T-helper 22 cell (primary cell): ENCODE data around the gene EIF6.
"Not testable (repeated sequence)": the region's sequence is repeated elsewhere in the genome, so short reads cannot be mapped to it uniquely, and the experiment has no call there.

ENCODE experiments used
- DNase-seq: peaks from one replicate; pipeline ENCODE4 v3.0.0-alpha.2; 2020; ENCODE audit warnings: low read depth

The EIF6 gene

DNA sequence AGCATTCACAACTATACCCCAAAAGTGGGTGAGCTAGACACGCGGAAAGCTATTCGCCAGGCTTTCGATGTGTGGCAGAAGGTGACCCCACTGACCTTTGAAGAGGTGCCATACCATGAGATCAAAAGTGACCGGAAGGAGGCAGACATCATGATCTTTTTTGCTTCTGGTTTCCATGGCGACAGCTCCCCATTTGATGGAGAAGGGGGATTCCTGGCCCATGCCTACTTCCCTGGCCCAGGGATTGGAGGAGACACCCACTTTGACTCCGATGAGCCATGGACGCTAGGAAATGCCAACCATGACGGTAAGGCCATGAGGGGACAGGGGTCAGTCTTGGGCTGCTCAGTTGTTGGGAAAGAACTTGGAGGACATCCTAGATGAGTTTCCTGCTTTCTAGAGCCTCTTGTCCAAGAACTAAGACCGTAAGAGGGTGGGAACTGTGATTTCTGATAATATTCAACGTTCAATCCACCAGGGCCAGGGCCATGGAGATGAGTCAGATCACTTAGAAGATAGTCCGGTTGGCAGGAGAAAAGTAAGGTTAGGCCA, 30.0 kb downstream of the EIF6 start:
- DNase-seq: no peak

DNA sequence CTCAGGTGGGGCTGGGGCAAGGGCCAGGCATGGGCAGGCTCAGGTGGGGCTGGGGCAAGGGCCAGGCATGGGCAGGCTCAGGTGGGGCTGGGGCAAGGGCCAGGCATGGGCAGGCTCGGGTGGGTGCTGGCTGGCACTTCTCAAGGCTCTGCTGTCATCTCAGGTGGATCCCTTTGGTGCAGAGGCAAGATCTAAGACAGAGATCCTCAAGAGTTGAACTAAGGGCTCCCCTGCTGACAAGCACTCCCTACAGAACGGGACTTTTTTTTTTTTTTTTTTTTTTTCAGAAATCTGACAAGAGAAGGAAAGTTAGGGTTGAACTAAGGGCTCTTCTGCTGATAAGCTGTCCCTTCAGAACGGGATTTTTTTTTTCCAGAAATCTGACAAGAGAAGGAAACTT, 31.6 kb downstream of the EIF6 start:
- no peak for DNase-seq

DNA sequence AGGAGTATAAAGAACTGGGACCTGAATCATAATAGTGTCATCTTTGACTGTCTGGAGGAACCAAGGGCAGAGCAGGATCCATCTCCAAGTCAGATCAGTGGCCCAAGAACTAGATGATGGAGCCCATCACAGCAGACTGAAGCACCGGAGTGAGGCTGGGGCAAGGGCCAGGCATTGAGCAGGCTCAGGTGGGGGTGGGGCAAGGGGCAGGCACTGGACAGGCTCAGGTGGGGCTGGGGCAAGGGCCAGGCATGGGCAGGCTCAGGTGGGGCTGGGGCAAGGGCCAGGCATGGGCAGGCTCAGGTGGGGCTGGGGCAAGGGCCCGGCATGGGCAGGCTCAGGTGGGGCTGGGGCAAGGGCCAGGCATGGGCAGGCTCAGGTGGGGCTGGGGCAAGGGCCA, 32.0 kb downstream of the EIF6 start:
- DNase-seq: not testable (repeated sequence)

DNA sequence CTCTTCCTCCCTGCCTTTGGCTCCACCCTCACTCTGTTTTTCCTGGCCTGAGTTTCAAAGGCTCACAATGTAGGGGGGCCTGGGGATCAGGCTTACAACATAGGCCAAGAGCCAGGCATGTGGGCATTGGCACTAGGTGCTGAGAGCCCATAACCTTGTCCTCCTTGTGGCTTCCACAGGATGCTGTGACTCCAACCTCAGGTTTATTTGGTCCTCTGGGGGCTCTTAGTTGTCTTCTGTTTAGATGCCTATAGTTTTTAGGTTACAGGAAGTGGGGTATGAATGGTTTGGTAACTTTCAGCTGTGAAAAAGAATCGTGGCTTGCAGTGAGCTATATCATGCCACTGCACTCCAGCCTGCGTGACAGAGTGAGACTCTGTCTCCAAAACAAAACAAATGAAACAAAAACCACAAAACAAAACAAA, 32.5 kb downstream of the EIF6 start:
- no peak for DNase-seq

DNA sequence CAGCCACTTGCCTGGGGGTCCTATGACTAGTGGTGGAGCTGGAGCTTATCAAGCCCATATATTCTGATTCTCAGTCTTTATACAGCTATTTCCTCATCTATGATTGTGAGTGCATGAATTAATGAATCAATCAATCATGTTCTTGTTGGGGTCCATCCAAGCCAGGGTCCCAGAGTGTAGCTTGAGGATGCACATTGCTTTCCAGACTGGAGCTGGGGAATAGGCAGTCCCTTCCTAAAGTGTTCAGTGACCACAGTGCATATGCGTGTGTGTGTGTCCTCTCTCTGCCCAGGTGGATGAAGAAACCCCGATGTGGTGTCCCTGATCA, 33.0 kb downstream of the EIF6 start:
- no peak for DNase-seq

DNA sequence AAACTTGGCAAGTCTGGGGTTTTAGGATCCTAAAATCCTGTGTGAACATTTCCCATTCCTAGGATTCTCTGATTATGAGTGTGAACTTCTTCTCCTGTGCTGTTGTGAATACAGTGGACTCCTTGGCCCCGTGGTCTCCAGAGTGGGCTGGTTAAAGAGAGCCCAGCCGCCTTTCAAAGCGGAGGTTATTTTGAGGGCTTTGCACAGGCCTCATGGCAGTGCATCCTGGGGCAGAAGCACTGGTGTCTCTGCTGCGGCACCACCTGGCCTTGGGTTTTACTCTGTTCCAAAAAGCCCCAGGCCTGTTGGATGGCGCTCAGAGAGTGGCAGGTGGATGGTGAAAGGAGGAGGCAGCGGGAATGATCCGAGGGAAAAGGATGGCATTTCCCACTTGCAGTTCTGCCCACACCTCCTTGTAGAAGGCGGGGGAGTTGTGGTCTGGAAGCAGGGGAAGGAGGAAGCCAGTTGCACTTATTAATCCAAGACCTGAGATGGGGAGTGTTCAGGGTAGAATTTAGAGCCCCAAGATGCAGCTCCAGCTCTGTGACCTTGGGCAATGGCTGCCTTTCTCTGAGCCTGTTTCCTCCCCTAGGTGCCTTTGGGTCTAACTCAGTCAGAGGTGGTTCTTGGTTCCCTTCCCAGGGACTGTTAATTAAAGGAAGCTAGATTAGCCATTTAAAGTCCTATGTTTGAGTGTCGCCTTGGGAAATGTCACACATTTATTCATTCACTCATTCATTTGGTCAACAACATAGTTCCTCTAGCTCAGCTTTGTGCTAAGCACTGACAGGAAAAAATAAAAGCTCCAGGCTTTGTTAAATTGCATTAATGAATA, 35.7 kb downstream of the EIF6 start:
- DNase-seq: no peak

DNA sequence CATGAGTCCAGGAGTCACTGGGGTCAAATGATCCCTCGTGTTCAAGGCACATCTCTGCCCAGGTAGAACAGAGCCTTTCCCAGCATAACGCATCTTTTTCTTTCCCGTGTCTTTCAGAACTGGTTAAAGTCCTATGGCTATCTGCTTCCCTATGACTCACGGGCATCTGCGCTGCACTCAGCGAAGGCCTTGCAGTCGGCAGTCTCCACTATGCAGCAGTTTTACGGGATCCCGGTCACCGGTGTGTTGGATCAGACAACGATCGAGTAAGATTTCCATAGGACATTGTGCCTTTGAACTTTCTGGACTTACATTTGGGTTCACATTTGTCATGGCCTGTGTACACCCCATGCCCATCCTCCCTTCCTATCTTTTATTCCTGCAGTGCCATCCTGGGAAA, 37.8 kb downstream of the EIF6 start:
- no peak for DNase-seq

DNA sequence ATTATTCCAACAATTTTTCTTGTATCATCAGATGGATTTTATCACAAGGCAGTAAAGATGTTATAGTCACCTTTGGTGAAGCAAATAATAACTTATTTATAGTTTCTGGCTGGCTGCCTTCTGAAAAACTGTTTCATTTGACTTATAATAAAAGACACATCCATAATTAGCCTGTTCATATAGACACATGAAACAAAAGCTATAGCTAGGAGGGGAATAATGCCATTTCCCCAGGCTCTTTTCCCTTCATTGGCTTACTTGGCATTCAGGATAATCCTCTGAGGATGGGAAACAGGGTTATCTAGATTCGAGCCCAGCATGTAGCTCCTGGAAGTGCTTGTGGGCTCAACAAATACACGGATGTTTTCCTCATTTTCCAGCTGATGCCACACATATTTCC, 40.6 kb downstream of the EIF6 start:
- no peak for DNase-seq

DNA sequence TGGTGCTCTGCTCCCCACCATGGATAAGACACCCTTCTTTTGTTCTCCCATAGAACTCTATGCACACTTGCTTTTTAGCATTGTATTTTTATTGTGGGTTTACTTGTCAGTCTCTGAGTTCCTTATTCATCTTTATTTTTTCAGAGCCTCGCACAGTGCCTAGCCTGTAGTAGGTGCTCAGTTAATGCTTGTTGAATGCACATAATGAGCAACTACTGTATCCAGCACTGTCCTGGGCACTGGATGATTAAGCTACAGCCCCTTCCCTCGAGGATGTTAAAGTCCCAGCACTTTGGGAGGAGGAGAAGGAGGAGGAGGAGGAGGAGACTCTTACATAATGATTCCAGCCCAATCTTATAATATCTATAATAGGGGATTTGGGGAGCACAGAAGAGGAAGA, 41.3 kb downstream of the EIF6 start:
- no peak for DNase-seq

DNA sequence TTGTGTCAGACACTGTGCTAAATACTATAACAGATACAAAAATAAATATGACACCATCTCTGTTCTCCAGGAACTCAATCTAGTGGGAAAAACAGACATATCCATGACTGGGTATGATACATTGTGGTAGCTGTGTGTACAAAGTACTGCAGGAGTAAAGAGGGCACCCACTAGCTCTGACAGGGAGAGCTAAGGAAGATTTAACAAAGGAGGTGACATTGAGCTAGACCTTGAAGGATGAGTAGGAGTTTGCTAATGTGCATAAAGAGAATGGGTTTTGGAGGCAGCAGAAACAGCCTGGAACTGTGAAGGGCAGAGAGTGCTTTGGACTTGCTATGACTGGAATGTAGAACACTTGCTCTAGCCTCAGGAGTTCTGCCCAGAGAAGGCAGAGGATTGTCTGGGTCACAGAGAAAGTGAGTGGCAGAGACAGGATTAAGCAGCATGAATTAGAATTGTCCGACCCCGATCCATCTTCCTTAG, 43.7 kb downstream of the EIF6 start:
- no peak for DNase-seq

DNA sequence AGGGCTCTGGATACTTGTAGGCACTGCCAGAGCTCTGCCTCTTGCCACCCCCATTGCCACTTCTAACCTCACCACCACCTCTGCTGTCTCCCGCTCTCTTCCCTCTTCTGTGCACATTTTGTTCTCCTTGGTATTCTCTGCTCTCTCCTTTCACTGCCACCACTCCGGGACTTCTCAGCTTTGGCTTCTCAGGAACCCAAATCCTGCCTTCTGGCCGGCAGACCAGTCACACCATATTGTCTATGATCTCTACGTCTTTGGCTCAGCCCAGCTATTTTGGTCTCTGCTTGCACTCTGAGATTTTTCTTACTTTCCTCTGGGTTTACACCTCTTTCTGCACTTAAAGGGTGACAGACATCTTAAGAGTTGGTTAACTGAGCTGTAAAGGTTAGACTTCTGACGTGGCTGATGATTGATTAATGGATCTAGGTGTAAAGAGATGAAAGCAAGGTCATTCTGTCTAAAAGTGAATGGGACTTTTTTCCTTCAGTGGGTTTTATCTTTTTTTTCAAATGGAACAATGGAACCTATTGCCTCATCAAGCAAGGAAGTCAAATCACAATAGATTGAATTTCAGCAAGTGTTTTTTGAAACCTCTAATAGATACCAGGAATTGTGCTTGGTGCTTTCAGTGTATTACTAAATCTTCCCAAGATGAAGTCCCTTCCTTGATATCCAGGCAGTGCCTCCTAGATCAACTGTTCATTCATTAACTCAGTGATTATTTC, 44.3 kb downstream of the EIF6 start:
- no peak for DNase-seq

DNA sequence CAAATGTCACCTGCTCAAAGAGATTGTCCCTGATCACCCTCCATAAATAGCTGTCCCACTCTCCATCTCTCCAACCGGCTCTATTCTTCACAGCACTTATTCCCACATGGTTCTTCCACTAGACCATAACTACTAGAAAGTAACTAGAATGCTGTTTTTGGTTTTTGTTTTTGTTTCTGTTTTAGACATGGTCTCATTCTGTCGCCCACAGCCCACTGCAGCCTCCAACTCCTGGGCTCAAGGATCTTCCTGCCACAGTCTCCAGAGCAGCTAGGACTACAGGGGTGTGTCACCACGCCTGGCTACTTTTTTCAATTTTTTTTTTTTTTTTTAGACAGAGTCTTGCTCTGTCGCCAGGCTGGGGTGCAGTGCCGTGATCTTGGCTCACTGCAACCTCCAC, 45.8 kb downstream of the EIF6 start:
- no peak for DNase-seq

DNA sequence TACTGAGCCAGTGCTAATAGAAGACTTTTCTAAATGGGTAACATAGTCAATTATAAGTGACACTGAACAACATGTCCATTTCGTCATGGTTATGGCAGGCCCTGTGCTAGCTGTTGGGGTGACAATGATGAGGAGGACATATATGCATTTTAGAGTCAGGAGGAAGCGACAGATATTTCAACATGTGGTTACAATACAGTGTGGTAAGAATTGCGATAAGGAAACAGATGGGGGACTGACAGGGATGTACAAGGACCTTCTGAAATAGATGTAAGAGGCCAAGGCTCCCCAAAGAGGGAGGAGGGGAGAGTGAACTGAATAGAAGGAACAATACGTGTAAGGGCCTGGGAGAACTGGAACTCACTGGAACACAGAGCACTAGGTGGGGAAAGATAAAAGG, 46.4 kb downstream of the EIF6 start:
- DNase-seq: no peak

DNA sequence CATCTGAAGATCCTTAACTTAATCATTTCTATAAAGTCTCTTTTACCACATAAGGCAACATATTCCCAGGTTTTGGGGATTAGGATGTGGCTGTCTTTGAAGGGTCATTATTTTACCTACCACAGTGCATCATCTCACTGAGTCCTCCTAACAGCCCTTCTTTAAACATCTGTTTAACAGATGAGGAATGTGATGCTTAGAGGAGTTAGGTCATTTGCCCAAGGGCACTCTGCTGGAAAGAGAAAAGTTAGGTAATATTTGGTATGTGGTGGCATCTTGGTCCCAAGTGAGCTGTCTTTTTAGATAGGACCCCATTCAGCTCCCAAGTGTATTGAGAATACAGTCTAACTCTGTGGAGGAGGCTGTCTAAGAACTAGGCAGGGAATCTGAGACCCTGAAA, 47.1 kb downstream of the EIF6 start:
- DNase-seq: no peak

DNA sequence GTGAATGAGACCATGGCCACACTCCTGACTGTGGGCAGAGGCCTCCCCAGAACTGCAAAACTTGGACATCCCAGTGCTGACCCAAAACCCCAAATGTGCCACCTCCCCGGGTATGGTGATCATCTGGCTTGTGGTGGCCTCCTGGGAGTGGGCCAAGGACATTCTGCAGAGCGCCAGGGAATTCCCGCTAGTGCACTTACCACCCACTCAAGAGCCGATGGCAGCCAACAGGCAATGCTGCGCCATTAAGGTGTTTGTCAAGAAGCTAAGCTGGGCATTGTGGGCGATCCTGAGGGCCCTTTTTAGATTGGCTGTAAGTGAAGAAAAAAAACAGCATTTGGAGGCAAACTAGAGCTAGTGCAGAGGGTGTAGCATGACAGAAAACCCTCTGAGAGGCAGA, 48.7 kb downstream of the EIF6 start:
- no peak for DNase-seq

DNA sequence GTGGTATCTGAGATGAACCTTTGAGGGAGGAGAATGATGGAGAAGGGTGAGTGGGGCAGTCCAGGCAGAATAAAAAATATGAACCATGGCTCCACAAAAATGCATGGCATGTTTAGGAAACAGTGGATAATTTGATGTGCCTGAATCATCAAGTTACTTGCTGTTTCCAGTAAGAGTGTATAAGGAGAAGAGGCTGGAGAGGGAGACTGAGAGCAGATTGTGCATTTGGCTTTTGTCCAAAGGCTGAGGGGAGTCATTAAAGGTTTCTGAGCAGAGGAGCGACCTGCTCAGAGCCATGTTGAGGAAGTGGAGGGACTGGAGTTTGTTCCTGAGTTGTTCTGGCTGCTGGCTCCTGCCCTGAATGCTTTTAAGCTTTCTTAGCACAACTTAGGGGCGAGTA, 52.0 kb downstream of the EIF6 start:
- no peak for DNase-seq
